SK-N-MC (cell line): ENCODE results near the gene TSPOAP1.

ENCODE experiments used
- EZH2 ChIP-seq: fragments of 200-600 bp; sonication (generic); IDR thresholded peaks from one replicate; pipeline ENCODE4 v1.6.1; 2017; ENCODE audit warnings: antibody characterized with exemption
- FOXP2 ChIP-seq: optimal IDR thresholded peaks from 2 replicates; pipeline ENCODE3; 2011; ENCODE audit warnings: mild to moderate bottlenecking, moderate library complexity; ENCODE audit not compliant: insufficient read depth; ENCODE audit errors: extremely low read length, control extremely low read depth
- POLR2AphosphoS5 ChIP-seq: IDR thresholded peaks from 2 replicates; pipeline ENCODE4 v1.6.1; 2012; ENCODE audit warnings: mild to moderate bottlenecking, low read depth, low read length, borderline replicate concordance

GRCh38 chr17:58375256-58375655 is 46.7 kb upstream of the TSPOAP1 start:
- no peak for TF ChIP-seq POLR2AphosphoS5
- TF ChIP-seq EZH2 = no peak
- TF ChIP-seq FOXP2 = no peak
